Adrenal gland (tissue), 5 donors: ENCODE measurements around the gene PGR.

ENCODE experiments used
- POLR2A ChIP-seq, 2 donors: fragments of 450-650 bp; IDR thresholded peaks; one replicate each; pipeline ENCODE4 v1.6.1; 2017; ENCODE audit warnings: antibody characterized with exemption in 2 of 2, mild to moderate bottlenecking in 2 of 2, moderate library complexity in 1 of 2
- TF ChIP-seq, protein P1 (sequence below), 6 experiments: fragments of 450-650 bp in 4 of 6; fragments of 200-600 bp in 2 of 6; sonication (generic) in 1 of 6; IDR thresholded peaks; 1 replicate in 5 of 6; 2 replicates in 1 of 6; pipeline versions ENCODE4 v1.5.1 to v1.8.0; 2016 to 2021; ENCODE audit warnings: antibody characterized with exemption in 6 of 6, mild to moderate bottlenecking in 2 of 6, moderate library complexity in 1 of 6
- donor health status: DM: no; HTN: no; CAD: no.

DNA sequence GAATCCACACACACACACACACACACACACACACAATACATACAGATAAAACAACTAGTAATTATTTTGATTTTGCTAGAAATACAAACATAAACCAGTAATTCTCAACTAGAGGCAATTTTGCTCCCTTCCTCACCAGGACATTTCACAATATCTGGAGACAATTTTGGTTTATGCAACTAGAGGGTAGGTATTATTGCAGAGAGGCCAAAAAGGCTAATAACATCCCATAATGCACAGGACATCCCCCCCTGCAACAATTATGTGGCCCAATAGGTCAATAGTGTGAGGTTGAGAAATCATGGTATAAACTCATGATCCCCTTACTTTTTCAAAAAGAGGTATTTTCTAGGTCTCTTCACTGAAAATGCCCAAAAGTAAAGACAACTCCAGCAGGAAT lies 29.0 kb downstream of the PGR start:
- TF ChIP-seq, protein P1, sequence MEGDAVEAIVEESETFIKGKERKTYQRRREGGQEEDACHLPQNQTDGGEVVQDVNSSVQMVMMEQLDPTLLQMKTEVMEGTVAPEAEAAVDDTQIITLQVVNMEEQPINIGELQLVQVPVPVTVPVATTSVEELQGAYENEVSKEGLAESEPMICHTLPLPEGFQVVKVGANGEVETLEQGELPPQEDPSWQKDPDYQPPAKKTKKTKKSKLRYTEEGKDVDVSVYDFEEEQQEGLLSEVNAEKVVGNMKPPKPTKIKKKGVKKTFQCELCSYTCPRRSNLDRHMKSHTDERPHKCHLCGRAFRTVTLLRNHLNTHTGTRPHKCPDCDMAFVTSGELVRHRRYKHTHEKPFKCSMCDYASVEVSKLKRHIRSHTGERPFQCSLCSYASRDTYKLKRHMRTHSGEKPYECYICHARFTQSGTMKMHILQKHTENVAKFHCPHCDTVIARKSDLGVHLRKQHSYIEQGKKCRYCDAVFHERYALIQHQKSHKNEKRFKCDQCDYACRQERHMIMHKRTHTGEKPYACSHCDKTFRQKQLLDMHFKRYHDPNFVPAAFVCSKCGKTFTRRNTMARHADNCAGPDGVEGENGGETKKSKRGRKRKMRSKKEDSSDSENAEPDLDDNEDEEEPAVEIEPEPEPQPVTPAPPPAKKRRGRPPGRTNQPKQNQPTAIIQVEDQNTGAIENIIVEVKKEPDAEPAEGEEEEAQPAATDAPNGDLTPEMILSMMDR (IDR thresholded peaks at IDR 0.05) = no peak
- no peak for TF ChIP-seq POLR2A (IDR thresholded peaks at IDR 0.05)
